Liver (tissue), 3 donors: Measurements from ENCODE around the gene RALGDS.

Experiments
- CTCF ChIP-seq: fragments of 150-350 bp; IDR thresholded peaks from 2 replicates; pipeline ENCODE4 v1.5.1; 2017; ENCODE audit warnings: improper control_type of control experiment, low read depth, low read length; ENCODE audit not compliant: missing input control
- EGR1 ChIP-seq, 2 donors: IDR thresholded peaks; 2 replicates each; pipeline ENCODE4 v1.6.1; 2016 to 2018; ENCODE audit warnings: antibody characterized with exemption in 2 of 2, low read depth in 2 of 2
- GABPA ChIP-seq, 2 donors: IDR thresholded peaks in 1 of 2; conservative IDR thresholded peaks in 1 of 2; 2 replicates each; pipeline ENCODE4 v1.6.1; 2016; ENCODE audit warnings: antibody characterized with exemption in 2 of 2, mild to moderate bottlenecking in 1 of 2, moderate library complexity in 1 of 2
- HNF4A ChIP-seq, 2 donors: conservative IDR thresholded peaks; 2 replicates each; pipeline ENCODE4 v1.6.1; 2016; ENCODE audit warnings: antibody characterized with exemption in 2 of 2, mild to moderate bottlenecking in 2 of 2
- JUND ChIP-seq, 2 donors: IDR thresholded peaks; 2 replicates each; pipeline ENCODE4 v1.6.1; 2016; ENCODE audit warnings: antibody characterized with exemption in 2 of 2
- RAD21 ChIP-seq, 2 donors: IDR thresholded peaks; 2 replicates each; pipeline ENCODE4 v1.6.1; 2016; ENCODE audit warnings: antibody characterized with exemption in 2 of 2, mild to moderate bottlenecking in 2 of 2
- REST ChIP-seq: IDR thresholded peaks from 2 replicates; pipeline ENCODE4 v1.6.1; 2016; ENCODE audit warnings: antibody characterized with exemption, mild to moderate bottlenecking
- SP1 ChIP-seq: IDR thresholded peaks from 2 replicates; pipeline ENCODE4 v1.6.1; 2018; ENCODE audit warnings: antibody characterized with exemption, mild to moderate bottlenecking
- TAF1 ChIP-seq: conservative IDR thresholded peaks from 2 replicates; pipeline ENCODE4 v1.6.1; 2016; ENCODE audit warnings: antibody characterized with exemption, mild to moderate bottlenecking
- TF ChIP-seq, protein P1 (sequence below): IDR thresholded peaks from 2 replicates; pipeline ENCODE4 v1.6.1; 2016; ENCODE audit warnings: antibody characterized with exemption
- TF ChIP-seq, protein P2 (sequence below): IDR thresholded peaks from 2 replicates; pipeline ENCODE4 v1.6.1; 2016; ENCODE audit warnings: antibody characterized with exemption
- TF ChIP-seq, protein P3 (sequence below): IDR thresholded peaks from 2 replicates; pipeline ENCODE4 v1.6.1; 2016; ENCODE audit warnings: antibody characterized with exemption
- donor health status: healthy.
- donor health status: healthy.

- TF ChIP-seq CTCF (no peak), RAD21 (IDR thresholded peaks at IDR 0.05) (no peak), GABPA (IDR thresholded peaks at IDR 0.05 in 1 of 2, conservative IDR thresholded peaks at IDR 0.05 in 1 of 2) (no peak), JUND (IDR thresholded peaks at IDR 0.05) (no peak), EGR1 (IDR thresholded peaks at IDR 0.05; ENCODE audit: low read depth in 2 of 2) (no peak), TAF1 (no peak), REST (no peak), SP1 (no peak), HNF4A (conservative IDR thresholded peaks at IDR 0.05) (peak in 1 of 2 donors; percentile 46)
- TF ChIP-seq, protein P1, sequence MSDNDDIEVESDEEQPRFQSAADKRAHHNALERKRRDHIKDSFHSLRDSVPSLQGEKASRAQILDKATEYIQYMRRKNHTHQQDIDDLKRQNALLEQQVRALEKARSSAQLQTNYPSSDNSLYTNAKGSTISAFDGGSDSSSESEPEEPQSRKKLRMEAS: no peak
- TF ChIP-seq, protein P2, sequence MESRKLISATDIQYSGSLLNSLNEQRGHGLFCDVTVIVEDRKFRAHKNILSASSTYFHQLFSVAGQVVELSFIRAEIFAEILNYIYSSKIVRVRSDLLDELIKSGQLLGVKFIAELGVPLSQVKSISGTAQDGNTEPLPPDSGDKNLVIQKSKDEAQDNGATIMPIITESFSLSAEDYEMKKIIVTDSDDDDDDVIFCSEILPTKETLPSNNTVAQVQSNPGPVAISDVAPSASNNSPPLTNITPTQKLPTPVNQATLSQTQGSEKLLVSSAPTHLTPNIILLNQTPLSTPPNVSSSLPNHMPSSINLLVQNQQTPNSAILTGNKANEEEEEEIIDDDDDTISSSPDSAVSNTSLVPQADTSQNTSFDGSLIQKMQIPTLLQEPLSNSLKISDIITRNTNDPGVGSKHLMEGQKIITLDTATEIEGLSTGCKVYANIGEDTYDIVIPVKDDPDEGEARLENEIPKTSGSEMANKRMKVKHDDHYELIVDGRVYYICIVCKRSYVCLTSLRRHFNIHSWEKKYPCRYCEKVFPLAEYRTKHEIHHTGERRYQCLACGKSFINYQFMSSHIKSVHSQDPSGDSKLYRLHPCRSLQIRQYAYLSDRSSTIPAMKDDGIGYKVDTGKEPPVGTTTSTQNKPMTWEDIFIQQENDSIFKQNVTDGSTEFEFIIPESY: no peak
- TF ChIP-seq, protein P3, sequence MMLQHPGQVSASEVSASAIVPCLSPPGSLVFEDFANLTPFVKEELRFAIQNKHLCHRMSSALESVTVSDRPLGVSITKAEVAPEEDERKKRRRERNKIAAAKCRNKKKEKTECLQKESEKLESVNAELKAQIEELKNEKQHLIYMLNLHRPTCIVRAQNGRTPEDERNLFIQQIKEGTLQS: no peak
Observed at GRCh38 chr9:133140174-133140505, 19.1 kb upstream of the RALGDS start.
